ENCODE data around the gene ENTHD1.

Gene ENTHD1

DNA sequence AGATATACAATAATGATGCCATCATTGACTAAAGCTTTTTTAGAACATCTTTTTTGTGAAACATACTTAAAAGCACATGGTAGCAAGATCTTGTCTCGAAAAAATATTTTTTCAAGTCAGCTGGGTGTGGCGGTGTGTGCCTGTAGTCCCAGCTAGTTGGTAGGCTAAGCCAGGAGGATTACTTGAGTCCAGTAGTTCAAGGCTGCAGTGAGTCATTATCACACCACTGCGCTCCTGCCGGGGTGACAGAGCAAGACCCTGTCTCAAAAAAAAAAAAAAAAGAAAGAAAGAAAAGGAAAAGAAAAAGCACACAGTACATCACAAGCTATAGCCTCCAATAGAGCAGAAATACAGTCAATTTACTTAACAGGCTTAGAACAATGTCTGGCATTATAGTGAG, 37.0 kb downstream of the ENTHD1 start:
- TF ChIP-seq EGR1 (IDR thresholded peaks at IDR 0.05), result no peak
- no peak for TF ChIP-seq EP300 (IDR thresholded peaks at IDR 0.05; ENCODE audit: borderline replicate concordance)
- no peak for TF ChIP-seq NFIC (IDR thresholded peaks at IDR 0.05)
- TF ChIP-seq TEAD4 (IDR thresholded peaks at IDR 0.05), result no peak
- TF ChIP-seq ZBTB7A (IDR thresholded peaks at IDR 0.05; ENCODE audit: low read depth), result no peak
- TF ChIP-seq CREB1 (IDR thresholded peaks at IDR 0.05; ENCODE audit: low read depth), result no peak
- TF ChIP-seq USF1 (IDR thresholded peaks at IDR 0.05), result no peak
- no peak for TF ChIP-seq YY1 (IDR thresholded peaks at IDR 0.05; ENCODE audit: low read depth)
- TF ChIP-seq CEBPB (IDR thresholded peaks at IDR 0.05), result no peak
- no peak for TF ChIP-seq TAF1 (IDR thresholded peaks at IDR 0.05; ENCODE audit: low read depth)
- no peak for TF ChIP-seq TCF12 (IDR thresholded peaks at IDR 0.05; ENCODE audit: low read depth)
- TF ChIP-seq, protein P1, sequence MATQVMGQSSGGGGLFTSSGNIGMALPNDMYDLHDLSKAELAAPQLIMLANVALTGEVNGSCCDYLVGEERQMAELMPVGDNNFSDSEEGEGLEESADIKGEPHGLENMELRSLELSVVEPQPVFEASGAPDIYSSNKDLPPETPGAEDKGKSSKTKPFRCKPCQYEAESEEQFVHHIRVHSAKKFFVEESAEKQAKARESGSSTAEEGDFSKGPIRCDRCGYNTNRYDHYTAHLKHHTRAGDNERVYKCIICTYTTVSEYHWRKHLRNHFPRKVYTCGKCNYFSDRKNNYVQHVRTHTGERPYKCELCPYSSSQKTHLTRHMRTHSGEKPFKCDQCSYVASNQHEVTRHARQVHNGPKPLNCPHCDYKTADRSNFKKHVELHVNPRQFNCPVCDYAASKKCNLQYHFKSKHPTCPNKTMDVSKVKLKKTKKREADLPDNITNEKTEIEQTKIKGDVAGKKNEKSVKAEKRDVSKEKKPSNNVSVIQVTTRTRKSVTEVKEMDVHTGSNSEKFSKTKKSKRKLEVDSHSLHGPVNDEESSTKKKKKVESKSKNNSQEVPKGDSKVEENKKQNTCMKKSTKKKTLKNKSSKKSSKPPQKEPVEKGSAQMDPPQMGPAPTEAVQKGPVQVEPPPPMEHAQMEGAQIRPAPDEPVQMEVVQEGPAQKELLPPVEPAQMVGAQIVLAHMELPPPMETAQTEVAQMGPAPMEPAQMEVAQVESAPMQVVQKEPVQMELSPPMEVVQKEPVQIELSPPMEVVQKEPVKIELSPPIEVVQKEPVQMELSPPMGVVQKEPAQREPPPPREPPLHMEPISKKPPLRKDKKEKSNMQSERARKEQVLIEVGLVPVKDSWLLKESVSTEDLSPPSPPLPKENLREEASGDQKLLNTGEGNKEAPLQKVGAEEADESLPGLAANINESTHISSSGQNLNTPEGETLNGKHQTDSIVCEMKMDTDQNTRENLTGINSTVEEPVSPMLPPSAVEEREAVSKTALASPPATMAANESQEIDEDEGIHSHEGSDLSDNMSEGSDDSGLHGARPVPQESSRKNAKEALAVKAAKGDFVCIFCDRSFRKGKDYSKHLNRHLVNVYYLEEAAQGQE (IDR thresholded peaks at IDR 0.05; ENCODE audit: low read depth), result no peak
- no peak for TF ChIP-seq RAD21 (IDR thresholded peaks at IDR 0.05; ENCODE audit: low read depth)
- TF ChIP-seq, protein P2, sequence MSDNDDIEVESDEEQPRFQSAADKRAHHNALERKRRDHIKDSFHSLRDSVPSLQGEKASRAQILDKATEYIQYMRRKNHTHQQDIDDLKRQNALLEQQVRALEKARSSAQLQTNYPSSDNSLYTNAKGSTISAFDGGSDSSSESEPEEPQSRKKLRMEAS (IDR thresholded peaks at IDR 0.05), result no peak
- no peak for TF ChIP-seq FOXM1 (IDR thresholded peaks at IDR 0.05; ENCODE audit: borderline replicate concordance, low read depth)

GRCh38 chr22:39852799-39853198, 40.8 kb downstream of the ENTHD1 start:
- TF ChIP-seq CEBPB (IDR thresholded peaks at IDR 0.05), result no peak
- TF ChIP-seq, protein P2 (IDR thresholded peaks at IDR 0.05), result no peak
- no peak for TF ChIP-seq TEAD4 (IDR thresholded peaks at IDR 0.05)
- no peak for TF ChIP-seq TAF1 (IDR thresholded peaks at IDR 0.05; ENCODE audit: low read depth)
- no peak for TF ChIP-seq FOXM1 (IDR thresholded peaks at IDR 0.05; ENCODE audit: borderline replicate concordance, low read depth)
- no peak for TF ChIP-seq NFIC (IDR thresholded peaks at IDR 0.05)
- TF ChIP-seq ZBTB7A (IDR thresholded peaks at IDR 0.05; ENCODE audit: low read depth), result no peak
- TF ChIP-seq RAD21 (IDR thresholded peaks at IDR 0.05; ENCODE audit: low read depth), result no peak
- no peak for TF ChIP-seq USF1 (IDR thresholded peaks at IDR 0.05)
- TF ChIP-seq EP300 (IDR thresholded peaks at IDR 0.05; ENCODE audit: borderline replicate concordance), result no peak
- no peak for TF ChIP-seq CREB1 (IDR thresholded peaks at IDR 0.05; ENCODE audit: low read depth)

- TF ChIP-seq CREB1 (IDR thresholded peaks at IDR 0.05; ENCODE audit: low read depth) (no peak), TEAD4 (IDR thresholded peaks at IDR 0.05) (no peak), USF1 (IDR thresholded peaks at IDR 0.05) (no peak), EGR1 (IDR thresholded peaks at IDR 0.05) (no peak), TAF1 (IDR thresholded peaks at IDR 0.05; ENCODE audit: low read depth) (no peak), EP300 (IDR thresholded peaks at IDR 0.05; ENCODE audit: borderline replicate concordance) (no peak), TCF12 (IDR thresholded peaks at IDR 0.05; ENCODE audit: low read depth) (no peak), ZBTB7A (IDR thresholded peaks at IDR 0.05; ENCODE audit: low read depth) (no peak), YY1 (IDR thresholded peaks at IDR 0.05; ENCODE audit: low read depth) (no peak), FOXM1 (IDR thresholded peaks at IDR 0.05; ENCODE audit: borderline replicate concordance, low read depth) (no peak), RAD21 (IDR thresholded peaks at IDR 0.05; ENCODE audit: low read depth) (no peak), NFIC (IDR thresholded peaks at IDR 0.05) (no peak), CEBPB (IDR thresholded peaks at IDR 0.05) (no peak)
- TF ChIP-seq, protein P1 (IDR thresholded peaks at IDR 0.05; ENCODE audit: low read depth), result no peak
- TF ChIP-seq, protein P2 (IDR thresholded peaks at IDR 0.05), result no peak
Observed at GRCh38 chr22:39851606-39852315, 41.8 kb downstream of the ENTHD1 start.

DNA sequence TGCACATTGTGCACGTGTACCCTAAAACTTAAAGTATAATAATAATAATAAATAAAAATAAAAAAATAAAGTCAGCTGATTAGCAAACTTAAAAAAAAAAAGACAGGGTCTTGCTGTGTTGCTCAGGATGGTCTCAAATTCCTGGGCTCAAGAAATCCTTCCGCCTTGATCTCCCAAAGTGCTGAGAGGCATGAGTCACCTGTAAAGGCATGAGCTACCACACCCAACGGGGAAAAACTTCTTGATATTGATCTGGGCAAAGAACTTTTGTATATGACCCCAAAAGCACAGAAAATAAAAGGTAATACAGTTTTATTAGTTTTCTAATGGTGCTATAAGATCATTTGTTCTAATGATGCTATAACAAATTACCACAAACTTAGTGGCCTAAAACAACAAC, 46.1 kb downstream of the ENTHD1 start:
- no peak for TF ChIP-seq CREB1 (IDR thresholded peaks at IDR 0.05; ENCODE audit: low read depth)
- TF ChIP-seq TAF1 (IDR thresholded peaks at IDR 0.05; ENCODE audit: low read depth), result no peak
- TF ChIP-seq, protein P2 (IDR thresholded peaks at IDR 0.05), result no peak
- no peak for TF ChIP-seq FOXM1 (IDR thresholded peaks at IDR 0.05; ENCODE audit: borderline replicate concordance, low read depth)
- no peak for TF ChIP-seq EP300 (IDR thresholded peaks at IDR 0.05; ENCODE audit: borderline replicate concordance)
